ENCODE data around the gene WIPF3.

The WIPF3 gene

DNA sequence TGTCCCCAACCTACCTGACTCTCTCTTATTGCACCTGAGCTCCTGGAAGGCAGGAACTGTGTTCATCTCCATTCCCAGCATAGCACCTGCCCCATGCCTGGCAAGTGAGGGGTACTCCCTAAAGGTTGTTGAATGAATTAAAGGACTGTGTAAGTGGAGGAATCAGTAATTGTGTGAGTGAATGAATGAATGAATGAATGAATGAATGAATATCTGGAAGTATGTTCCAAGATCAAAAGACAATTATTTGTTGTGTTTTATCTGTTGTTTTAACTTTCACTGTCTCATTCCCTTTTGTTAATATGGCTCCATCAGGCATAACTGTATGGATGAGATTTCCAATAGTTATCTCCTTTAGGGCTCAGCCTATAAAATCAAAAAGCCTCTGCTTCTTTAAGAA, 4.0 kb downstream of the WIPF3 start:
- no peak for DNase-seq

DNA sequence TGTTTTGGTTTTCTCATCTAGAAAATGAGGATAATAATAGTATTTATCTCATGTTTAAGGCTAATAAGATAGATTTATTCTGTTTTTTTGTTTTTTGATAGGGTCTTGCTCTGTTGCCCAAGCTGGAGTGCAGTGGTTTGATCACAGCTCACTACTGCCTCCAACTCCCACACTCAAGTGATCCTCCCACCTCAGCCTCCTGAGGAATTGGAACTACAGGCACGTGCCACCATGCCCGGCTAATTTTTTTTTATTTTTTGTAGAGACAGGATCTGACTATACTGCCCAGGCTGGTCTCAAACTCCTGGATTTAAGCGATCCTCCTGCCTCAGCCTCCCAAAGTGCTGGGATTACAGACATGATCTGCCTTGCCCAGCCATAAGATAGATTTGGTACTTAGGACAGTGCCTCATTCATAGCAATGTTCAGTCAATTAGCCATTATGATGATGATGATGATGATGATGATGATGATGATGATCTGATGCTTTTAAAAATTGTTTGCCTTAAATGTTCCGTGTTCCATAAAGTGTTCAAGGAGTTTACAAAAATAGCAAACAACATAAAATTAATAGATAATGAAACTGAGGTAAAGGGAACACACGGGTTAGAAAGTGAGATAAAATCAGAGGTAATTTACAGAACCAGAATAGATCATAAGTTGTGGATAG, 4.6 kb downstream of the WIPF3 start:
- DNase-seq: no peak

DNA sequence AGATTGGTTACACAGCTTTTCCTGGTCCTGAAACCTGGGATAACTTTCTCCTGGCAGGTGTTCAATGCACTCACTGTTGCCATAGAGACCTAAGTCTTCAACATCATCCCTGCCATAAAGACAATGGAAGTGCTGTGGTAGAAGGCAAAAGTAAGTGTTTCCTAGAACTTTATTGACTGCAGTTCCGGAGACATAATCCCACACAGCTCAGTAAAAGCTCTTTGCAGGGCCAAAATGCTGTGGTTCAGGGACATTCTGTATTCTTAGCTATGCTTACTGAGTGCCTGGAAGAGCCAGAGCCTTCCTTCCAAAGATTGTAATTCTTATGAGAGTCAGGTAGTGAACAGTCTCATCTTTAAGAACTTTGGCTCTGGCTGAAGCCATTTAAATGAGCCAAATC, 5.3 kb downstream of the WIPF3 start:
- DNase-seq: no peak

GRCh38 chr7:29812185-29812876, 6.0 kb downstream of the WIPF3 start:
- peak; percentile 34 for DNase-seq

GRCh38 chr7:29815181-29816105, 9.1 kb downstream of the WIPF3 start:
- DNase-seq: no peak

GRCh38 chr7:29818308-29818707, 12.0 kb downstream of the WIPF3 start:
- no peak for DNase-seq

GRCh38 chr7:29825775-29826529, 19.6 kb downstream of the WIPF3 start:
- no peak for DNase-seq

- no peak for DNase-seq
Measured at GRCh38 chr7:29826530-29826822, 20.2 kb downstream of the WIPF3 start.

- DNase-seq: no peak
Measured at GRCh38 chr7:29826904-29827303, 20.6 kb downstream of the WIPF3 start.

DNA sequence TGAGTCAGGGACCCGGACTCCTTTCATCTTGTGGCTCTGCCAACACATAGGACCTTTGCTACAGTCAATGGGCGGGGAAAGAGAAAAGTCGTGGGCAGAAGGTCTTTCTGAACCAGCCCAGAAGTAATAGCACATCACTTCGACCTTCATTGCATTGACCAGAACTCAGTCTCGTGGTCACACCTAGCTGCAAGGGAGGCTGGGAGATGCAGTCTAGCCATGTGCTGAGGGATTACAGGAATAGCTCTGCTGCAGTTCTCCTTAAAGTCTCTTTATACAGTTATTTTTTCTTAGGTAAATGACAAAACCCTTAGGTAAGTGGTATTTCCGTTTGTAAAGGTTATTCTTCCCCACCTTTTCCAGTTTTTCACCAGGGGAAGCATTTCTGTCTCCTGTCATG, 25.4 kb downstream of the WIPF3 start:
- DNase-seq: no peak

DNA sequence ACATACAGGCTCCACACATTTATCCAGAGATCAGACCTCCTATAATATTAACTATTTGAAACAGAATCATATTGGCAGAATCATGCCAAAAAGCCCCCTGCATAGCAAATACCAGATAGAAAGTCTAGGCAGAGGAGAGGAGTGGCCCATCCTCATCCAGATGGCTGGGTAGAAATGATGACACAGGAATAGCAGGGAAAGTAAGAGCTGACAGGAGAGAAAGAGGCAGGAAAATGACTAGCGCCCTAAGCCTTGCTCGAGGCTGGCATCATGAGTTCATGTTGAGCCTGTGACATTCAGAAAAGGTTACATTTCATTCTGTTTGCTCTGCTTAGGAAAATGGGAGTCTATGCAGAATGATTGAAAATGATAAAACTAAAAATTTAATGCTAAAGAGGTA, 27.6 kb downstream of the WIPF3 start:
- DNase-seq: no peak

DNA sequence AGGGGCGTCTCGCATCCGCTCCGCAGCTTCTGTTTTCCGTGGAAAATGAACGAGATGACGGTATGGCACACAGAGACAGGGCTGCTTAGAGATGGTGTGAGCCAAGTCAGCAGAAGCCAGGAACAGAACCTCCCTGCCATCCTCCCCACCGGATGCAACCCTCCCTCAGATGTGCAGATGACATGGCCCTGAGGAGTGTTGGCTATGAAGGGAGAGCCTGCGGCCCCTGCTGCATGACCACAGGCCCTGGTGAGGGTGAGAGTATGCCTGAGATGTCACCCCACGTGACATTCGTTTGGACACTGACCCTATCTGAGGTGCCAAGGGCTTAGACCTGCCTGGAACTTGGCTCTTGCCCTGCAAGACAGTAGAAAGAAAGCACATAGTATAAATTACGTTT, 29.4 kb downstream of the WIPF3 start:
- no peak for DNase-seq

DNA sequence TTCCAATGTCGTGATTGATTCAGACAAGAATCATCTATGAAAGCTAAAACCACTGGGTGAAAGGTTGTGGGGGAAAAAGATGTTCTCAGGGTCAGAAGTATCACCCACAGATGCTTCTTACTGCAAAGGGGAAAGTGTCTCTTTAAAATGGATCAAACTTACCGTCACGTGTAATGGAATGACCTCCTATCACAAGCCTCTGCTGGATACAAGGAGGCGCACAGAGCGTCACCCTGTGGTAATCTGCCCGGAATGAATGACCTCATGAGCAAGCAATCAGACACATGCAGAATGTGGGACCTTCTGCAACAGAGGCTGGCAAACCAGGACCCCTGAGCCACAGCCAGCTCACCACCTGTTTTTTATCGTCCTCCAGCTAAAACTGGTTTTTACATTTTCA, 33.0 kb downstream of the WIPF3 start:
- DNase-seq: peak; percentile 77

DNA sequence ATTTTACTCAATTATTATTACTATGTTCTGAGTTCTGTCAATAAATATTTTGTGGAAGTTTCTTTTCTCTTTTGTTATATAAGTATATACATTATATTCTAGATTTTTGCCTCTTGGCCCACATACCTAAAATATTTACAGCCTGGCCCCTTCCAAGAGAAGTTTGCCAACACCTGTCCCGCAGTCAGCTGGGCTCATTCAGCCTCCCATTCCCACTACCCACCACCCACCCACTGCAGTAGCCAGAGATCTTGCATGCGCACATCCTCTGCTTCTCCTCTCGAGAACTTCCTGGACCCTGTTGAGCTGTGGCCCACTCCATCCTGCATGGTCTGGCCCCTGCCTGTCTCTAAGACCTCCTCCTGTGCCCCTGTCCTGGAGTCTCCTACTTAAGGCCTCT, 33.6 kb downstream of the WIPF3 start:
- DNase-seq: no peak

- DNase-seq: no peak
Measured at GRCh38 chr7:29840701-29841100, 34.4 kb downstream of the WIPF3 start.

- DNase-seq: no peak
Measured at GRCh38 chr7:29841926-29842701, 35.8 kb downstream of the WIPF3 start.

- DNase-seq: no peak
Measured at GRCh38 chr7:29843093-29843492, 36.8 kb downstream of the WIPF3 start.

DNA sequence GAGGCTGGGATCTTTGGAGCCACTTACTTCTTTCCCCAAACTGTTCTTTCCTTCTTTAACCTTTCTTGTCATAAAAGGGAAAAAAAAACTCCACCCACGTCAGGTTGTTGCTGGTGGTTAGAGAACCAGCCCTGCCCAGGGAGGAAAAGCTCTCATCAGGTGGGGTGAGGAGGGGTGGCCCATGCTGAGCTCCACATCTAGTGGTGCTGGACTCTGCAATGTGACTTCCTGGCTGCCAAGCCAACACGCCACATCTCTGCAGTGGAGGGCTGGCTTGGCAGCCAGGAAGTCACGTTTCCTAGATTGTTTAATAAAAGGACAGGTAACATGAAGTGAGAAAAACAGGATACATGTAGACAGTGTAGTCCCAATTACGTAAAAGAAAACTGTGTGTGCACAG, 37.4 kb downstream of the WIPF3 start:
- no peak for DNase-seq

GRCh38 chr7:29844559-29844958, 38.3 kb downstream of the WIPF3 start:
- DNase-seq: no peak

GRCh38 chr7:29847496-29847895, 41.2 kb downstream of the WIPF3 start:
- no peak for DNase-seq

DNA sequence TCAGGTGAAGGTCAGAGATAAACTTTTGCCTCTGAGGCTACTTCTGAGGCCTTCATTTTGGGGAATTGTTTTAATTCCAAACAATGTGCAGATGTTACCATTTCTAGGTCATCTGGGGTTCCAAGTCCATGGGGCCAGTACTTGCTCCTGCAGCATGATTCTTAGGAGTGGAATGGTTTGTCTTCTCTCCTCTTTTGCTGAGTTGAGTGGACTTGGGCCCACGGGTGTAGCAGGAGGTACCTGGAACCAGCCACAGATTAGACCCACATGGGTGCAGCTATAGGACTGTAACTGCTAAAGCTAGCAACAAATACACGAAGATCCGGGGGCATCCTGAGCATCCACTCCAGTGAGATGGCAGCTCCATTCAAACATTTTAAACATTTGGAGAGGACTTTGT, 41.6 kb downstream of the WIPF3 start:
- DNase-seq: no peak

DNA sequence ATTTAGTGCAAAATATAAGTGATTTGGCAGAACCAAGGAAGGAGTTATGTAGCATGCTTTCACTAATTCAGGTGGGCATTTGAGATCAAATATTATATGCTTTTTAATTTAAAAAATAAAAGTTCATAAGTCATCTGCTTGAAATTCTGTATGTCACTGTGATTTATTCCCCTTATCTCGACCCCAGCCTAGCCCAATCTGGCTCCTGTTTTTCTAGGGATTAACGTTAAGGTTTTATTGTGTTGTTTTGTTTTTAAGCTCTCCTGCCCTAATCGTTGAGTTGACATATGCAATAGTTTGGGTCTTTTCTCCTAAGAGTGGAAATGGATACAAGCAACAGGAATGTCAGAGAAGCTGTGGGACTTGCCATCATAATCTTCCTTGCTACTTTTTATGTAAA, 42.6 kb downstream of the WIPF3 start:
- no peak for DNase-seq

GRCh38 chr7:29851487-29851886, 45.2 kb downstream of the WIPF3 start:
- DNase-seq: no peak

All from HCEC 1CT (cell line).